ENCODE results near the gene PRPH2. TPM values are rescaled to one million over a fixed set of nuclear protein-coding genes. Genes with fewer than 3 reads are reported as not detected.

The PRPH2 gene
- total RNA-seq, 1 experiment from 2014 or later = not detected

DNA sequence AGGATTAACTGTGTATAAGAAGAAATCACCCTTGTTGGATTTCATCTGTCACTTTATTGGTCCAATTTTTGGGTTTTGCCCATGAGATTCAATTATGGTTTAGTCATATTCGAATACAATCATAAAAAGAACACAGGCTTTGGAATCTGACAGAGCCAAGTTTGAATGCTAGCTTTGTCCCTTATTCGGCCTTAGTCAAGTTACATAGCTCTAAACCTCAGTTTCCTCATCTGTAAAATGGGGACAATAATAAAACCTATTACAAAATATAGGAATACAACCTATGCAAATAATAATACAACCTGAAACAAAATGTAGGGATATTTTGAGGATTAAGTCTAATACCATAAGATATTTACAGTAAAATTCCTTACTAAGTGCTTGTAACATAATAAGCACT lies 57.7 kb downstream of the PRPH2 start:
- intact Hi-C loops (cut with micrococcal nuclease; ENCODE audit: unreplicated experiment) (loop anchor here (5.0 kb wide), 1 partner anchor 213 kb away; the partner anchor contains the start of gene RPL7L1), in situ Hi-C loops (cut with HindIII; ENCODE audit: low pct_unique_long_range_greater_than_20kb, low sequenced_read_pairs) (no loop called here)
- H3K27ac ChIP-seq (ENCODE audit: low read length) = no peak overlapping the region
- ChIA-PET CTCF (no interaction called here), POLR2A (no interaction called here)
- TF ChIP-seq, protein P1, sequence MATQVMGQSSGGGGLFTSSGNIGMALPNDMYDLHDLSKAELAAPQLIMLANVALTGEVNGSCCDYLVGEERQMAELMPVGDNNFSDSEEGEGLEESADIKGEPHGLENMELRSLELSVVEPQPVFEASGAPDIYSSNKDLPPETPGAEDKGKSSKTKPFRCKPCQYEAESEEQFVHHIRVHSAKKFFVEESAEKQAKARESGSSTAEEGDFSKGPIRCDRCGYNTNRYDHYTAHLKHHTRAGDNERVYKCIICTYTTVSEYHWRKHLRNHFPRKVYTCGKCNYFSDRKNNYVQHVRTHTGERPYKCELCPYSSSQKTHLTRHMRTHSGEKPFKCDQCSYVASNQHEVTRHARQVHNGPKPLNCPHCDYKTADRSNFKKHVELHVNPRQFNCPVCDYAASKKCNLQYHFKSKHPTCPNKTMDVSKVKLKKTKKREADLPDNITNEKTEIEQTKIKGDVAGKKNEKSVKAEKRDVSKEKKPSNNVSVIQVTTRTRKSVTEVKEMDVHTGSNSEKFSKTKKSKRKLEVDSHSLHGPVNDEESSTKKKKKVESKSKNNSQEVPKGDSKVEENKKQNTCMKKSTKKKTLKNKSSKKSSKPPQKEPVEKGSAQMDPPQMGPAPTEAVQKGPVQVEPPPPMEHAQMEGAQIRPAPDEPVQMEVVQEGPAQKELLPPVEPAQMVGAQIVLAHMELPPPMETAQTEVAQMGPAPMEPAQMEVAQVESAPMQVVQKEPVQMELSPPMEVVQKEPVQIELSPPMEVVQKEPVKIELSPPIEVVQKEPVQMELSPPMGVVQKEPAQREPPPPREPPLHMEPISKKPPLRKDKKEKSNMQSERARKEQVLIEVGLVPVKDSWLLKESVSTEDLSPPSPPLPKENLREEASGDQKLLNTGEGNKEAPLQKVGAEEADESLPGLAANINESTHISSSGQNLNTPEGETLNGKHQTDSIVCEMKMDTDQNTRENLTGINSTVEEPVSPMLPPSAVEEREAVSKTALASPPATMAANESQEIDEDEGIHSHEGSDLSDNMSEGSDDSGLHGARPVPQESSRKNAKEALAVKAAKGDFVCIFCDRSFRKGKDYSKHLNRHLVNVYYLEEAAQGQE (IDR thresholded peaks at IDR 0.05; ENCODE audit: insufficient read depth in 1 of 2, low read depth in 2 of 2, low read length in 1 of 2) = no peak
- TF ChIP-seq POLR2AphosphoS5 (IDR thresholded peaks at IDR 0.05; ENCODE audit: low read depth, low read length) (no peak), TCF7L2 (IDR thresholded peaks at IDR 0.05; ENCODE audit: low read depth, low read length) (no peak), CTCF (IDR thresholded peaks at IDR 0.05) (no peak), SIN3A (IDR thresholded peaks at IDR 0.05; ENCODE audit: borderline replicate concordance, insufficient read depth, low read depth, low read length) (no peak)
- no peaks in the 10 kb centered on the region for H3K4me1 ChIP-seq (ENCODE audit: control insufficient read depth, insufficient read depth, low read length)
- H3K9me3 ChIP-seq (ENCODE audit: control insufficient read depth, insufficient read depth, low read depth, low read length) = no peaks in the 10 kb centered on the region
- no peak for ATAC-seq
- no peaks in the 10 kb centered on the region for H3K27me3 ChIP-seq (ENCODE audit: control insufficient read depth, insufficient read depth, low read length)
- BruUV-seq (replicated peaks) = no TSS peak
- H3K4me3 ChIP-seq (ENCODE audit: low read depth in 2 of 2, low read length in 2 of 2) = no peak overlapping the region
- no peak for DNase-seq (ENCODE audit: low read depth, low spot score)
- peaks cover 27% of the 10 kb centered on the region for H3K36me3 ChIP-seq (ENCODE audit: control insufficient read depth, insufficient read depth, low read length)

- DNase-seq (ENCODE audit: low read depth, low spot score) (peak; percentile 27), ATAC-seq (peak; percentile 85)
- H3K36me3 ChIP-seq (ENCODE audit: control insufficient read depth, insufficient read depth, low read length) = peaks cover 41% of the 10 kb centered on the region
- no TSS peak for BruUV-seq (replicated peaks)
- intact Hi-C loops (cut with micrococcal nuclease; ENCODE audit: unreplicated experiment) = loop anchor here (1.0 to 5.0 kb wide), 2 partner anchors 65 to 216 kb away; partner anchors contain the start of gene RPL7L1
- H3K27ac ChIP-seq (ENCODE audit: low read length) = no peak overlapping the region
- H3K9me3 ChIP-seq (ENCODE audit: control insufficient read depth, insufficient read depth, low read depth, low read length) = no peaks in the 10 kb centered on the region
- TF ChIP-seq, protein P1 (IDR thresholded peaks at IDR 0.05; ENCODE audit: insufficient read depth in 1 of 2, low read depth in 2 of 2, low read length in 1 of 2) = no peak
- TF ChIP-seq CTCF (IDR thresholded peaks at IDR 0.05) = peak; percentile 95
- CTCF ChIA-PET = interaction anchor here (1.0 kb wide), 1 partner anchor 64 kb away, joined by 6 read pairs; no protein-coding TSS in a partner anchor
- in situ Hi-C loops (cut with HindIII; ENCODE audit: low pct_unique_long_range_greater_than_20kb, low sequenced_read_pairs) = no loop called here
- no peaks in the 10 kb centered on the region for H3K27me3 ChIP-seq (ENCODE audit: control insufficient read depth, insufficient read depth, low read length)
- H3K4me1 ChIP-seq (ENCODE audit: control insufficient read depth, insufficient read depth, low read length) = no peaks in the 10 kb centered on the region
- no peak overlapping the region for H3K4me3 ChIP-seq (ENCODE audit: low read depth in 2 of 2, low read length in 2 of 2)
- POLR2A ChIA-PET = no interaction called here
These were observed 60.8 kb downstream of the PRPH2 start for GRCh38 chr6:42661540-42662153.

Data from Panc1 (cell line).